MM.1S (cell line): ENCODE measurements around the gene PTGES.

Source experiments
- CTCF ChIP-seq: fragments of 300-600 bp; sonication (generic); IDR thresholded peaks from 2 replicates; pipeline ENCODE4 v1.5.1; 2016; ENCODE audit warnings: antibody characterized with exemption, low read length, mixed read lengths
- EZH2 ChIP-seq: fragments of 300-600 bp; sonication (generic); optimal IDR thresholded peaks from 2 replicates; pipeline ENCODE3; 2017; ENCODE audit warnings: low read depth, mild to moderate bottlenecking, antibody characterized with exemption, low read length, mixed read lengths

GRCh38 chr9:129778469-129778868 is 25.6 kb upstream of the PTGES start:
- TF ChIP-seq CTCF (no peak), EZH2 (no peak)
